ENCODE data around the gene SP1.

DNA sequence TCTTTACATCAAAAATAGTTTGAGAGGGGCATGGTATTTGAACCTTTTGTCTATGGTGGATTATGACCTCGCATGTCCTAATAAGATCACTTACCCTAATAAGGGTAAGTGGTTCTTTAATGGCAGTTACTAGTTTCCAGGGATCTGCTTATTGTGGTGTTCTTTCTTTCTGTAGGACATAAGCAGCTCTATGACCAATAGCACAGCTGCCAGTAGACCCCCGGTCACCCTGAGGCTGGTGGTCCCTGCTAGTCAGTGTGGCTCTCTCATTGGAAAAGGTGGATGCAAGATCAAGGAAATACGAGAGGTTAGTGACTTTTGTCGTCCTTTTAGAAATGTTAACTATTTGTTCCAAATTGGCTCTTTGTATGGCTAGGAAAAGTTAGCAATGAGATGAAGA lies 79.1 kb downstream of the SP1 start:
- TF ChIP-seq, protein P1, sequence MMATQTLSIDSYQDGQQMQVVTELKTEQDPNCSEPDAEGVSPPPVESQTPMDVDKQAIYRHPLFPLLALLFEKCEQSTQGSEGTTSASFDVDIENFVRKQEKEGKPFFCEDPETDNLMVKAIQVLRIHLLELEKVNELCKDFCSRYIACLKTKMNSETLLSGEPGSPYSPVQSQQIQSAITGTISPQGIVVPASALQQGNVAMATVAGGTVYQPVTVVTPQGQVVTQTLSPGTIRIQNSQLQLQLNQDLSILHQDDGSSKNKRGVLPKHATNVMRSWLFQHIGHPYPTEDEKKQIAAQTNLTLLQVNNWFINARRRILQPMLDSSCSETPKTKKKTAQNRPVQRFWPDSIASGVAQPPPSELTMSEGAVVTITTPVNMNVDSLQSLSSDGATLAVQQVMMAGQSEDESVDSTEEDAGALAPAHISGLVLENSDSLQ (IDR thresholded peaks at IDR 0.05) = no peak
- TF ChIP-seq, protein P2, sequence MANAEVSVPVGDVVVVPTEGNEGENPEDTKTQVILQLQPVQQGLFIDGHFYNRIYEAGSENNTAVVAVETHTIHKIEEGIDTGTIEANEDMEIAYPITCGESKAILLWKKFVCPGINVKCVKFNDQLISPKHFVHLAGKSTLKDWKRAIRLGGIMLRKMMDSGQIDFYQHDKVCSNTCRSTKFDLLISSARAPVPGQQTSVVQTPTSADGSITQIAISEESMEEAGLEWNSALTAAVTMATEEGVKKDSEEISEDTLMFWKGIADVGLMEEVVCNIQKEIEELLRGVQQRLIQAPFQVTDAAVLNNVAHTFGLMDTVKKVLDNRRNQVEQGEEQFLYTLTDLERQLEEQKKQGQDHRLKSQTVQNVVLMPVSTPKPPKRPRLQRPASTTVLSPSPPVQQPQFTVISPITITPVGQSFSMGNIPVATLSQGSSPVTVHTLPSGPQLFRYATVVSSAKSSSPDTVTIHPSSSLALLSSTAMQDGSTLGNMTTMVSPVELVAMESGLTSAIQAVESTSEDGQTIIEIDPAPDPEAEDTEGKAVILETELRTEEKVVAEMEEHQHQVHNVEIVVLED (CRISPR knock-in tag; IDR thresholded peaks at IDR 0.05) = no peak
- TF ChIP-seq NFIC (IDR thresholded peaks at IDR 0.05) = no peak
- TF ChIP-seq, protein P3, sequence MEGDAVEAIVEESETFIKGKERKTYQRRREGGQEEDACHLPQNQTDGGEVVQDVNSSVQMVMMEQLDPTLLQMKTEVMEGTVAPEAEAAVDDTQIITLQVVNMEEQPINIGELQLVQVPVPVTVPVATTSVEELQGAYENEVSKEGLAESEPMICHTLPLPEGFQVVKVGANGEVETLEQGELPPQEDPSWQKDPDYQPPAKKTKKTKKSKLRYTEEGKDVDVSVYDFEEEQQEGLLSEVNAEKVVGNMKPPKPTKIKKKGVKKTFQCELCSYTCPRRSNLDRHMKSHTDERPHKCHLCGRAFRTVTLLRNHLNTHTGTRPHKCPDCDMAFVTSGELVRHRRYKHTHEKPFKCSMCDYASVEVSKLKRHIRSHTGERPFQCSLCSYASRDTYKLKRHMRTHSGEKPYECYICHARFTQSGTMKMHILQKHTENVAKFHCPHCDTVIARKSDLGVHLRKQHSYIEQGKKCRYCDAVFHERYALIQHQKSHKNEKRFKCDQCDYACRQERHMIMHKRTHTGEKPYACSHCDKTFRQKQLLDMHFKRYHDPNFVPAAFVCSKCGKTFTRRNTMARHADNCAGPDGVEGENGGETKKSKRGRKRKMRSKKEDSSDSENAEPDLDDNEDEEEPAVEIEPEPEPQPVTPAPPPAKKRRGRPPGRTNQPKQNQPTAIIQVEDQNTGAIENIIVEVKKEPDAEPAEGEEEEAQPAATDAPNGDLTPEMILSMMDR (IDR thresholded peaks at IDR 0.05 in 2 of 3, conservative IDR thresholded peaks at IDR 0.05 in 1 of 3; ENCODE audit: insufficient read depth in 2 of 3, low read depth in 1 of 3, low read length in 3 of 3) = no peak
- no peak for TF ChIP-seq YBX1 (IDR thresholded peaks at IDR 0.05)
- TF ChIP-seq NCOA2 (IDR thresholded peaks at IDR 0.05; ENCODE audit: partially characterized antibody in 2 of 2) = no peak
